ENCODE data around the gene SOCS3.
A peak's percentile ranks its signal among the peaks of the same experiment; 100 is the strongest.

Gene SOCS3, protein sequence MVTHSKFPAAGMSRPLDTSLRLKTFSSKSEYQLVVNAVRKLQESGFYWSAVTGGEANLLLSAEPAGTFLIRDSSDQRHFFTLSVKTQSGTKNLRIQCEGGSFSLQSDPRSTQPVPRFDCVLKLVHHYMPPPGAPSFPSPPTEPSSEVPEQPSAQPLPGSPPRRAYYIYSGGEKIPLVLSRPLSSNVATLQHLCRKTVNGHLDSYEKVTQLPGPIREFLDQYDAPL

DNA sequence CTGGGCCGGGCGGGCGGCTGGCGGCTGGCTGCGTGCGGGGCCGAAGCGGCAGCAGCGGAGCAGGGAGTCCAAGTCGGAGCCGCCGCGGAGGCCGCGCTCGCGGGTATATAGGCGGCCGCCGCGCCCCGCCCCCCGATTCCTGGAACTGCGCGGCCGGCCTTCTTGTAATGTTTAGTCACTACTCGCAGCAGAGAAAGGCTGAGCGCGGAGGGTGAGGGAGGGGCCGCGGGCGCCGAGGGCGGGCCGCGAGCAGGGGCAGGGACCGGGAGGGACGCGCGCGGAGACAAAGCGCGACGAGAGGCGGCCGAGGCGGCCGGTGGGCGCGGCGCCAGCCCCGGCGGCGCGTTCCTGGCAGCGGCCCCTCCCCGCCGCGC, at the start of gene SOCS3:
SOCS3 (minus strand) TSS at position 81 of the 374 bp plus-strand sequence. CDS start 982 bp downstream, outside the sequence.
- DNase-seq (ENCODE audit: low read depth in 2 of 2, low spot score in 1 of 2): peak; percentile 88 to 92

DNA sequence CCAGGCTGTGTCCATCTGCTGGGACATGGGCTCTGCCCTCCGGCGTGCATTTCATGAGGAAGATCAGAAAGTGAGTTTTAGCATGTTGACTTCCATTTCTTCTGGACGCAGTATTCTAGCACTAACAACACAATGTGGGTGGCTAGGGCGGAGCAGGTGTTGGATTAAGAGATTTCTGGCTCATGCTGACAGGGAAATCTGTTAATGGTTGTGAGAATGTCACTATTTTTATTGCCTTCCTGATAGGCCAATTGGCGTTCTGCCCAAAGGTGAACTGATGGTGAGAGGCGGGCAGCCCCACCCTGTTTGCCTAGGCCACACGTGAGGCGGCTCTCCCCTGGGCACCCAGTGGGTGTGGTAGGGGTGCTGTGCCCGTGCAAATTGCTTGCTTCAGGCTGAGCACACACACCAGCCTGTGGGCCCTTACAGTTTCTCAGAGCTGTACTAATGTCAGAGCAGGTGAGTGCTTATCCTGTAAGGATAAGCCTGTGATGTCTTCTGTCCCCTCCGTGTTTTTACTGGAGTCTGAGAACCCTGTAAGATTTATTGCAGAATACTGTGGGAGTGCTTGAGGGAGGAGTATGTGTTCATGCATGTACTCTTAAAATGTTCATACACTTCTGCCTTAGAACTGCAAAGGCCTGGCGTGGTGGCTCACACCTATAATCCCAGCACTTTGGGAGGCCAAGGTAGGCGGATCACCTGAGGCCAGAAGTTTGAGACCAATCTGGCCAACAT, 49.5 kb upstream of the SOCS3 start:
- DNase-seq (ENCODE audit: low read depth in 2 of 2, low spot score in 1 of 2): no peak

DNA sequence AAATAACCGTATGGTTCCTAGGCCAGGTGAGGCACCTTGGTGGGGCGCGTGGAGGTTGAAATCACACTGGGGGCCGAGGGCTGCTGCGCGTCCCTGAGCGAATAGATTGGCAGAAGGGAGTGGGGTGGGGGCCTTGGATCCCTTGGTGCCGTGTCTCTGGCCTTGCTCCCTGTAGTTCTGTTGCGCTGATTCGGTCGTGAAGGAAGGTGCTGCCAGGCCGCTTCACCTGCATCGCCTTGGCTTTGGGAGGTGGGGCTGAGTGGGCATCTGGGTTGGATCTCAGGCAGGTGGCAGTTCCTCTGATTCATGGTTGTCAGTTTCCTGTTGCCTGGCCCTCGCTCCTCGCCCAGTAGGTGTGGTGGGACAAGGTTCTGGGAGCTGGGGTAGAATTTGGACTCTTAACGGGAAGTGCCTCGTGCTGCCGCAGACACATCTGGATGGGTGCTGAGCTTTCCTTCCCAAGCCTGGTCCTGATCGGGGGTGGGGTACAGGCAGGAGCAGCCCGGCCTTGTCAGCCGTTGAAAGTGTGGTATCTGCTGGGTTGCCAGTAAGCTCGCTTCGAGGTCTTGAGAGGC, 48.7 kb upstream of the SOCS3 start:
- no peak for DNase-seq (ENCODE audit: low read depth in 2 of 2, low spot score in 1 of 2)

DNA sequence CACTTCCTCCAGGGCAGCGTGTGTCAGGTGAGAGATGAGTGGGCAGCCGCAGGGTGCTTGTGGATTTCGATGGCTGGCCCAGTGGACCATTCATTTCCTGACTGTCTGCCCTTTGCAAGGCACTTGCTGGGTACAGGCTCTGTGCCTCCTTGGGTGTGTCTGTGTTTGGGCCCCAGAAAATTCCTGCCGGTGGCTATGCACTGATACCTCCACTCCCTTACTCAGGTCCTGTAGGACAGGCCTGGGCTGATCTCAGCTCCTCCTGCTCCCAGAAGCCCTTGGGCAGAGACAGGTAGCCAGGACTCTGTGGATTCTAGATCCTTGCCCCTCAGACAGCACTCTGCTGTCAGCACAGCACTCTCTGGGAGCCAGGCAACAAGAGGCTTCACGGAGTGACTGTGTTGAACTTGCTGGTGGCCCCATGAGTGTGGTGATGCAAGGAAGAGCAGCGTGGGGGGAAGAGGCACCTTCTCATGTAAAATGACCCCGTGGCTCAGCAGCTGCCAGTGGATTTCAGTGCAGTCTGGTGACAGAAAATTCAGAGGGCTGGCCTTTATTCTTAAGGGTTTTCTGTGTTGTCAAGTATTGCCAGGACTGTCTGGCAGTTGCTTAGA, 47.6 kb upstream of the SOCS3 start:
- DNase-seq (ENCODE audit: low read depth in 2 of 2, low spot score in 1 of 2): no peak

DNA sequence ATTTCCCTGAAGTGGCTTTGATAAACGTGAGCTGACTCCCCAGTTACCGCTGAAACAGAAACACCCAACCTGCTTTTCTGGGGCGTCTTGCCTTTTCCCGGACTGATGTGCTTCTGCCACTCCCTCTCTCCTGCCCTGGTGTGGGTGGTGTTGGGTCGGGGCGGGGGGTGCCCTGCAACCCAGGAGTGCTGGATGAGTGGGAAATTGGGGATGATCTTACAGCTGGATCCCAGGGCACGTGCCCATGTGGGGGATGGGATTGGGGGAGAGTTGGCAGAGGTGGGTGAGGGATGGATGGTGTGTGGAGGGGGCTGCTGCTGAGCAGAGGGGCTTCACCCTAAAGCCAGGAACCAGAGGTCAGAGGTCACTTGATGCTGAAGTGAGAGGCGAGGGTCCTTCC, 47.0 kb upstream of the SOCS3 start:
- no peak for DNase-seq (ENCODE audit: low read depth in 2 of 2, low spot score in 1 of 2)

DNA sequence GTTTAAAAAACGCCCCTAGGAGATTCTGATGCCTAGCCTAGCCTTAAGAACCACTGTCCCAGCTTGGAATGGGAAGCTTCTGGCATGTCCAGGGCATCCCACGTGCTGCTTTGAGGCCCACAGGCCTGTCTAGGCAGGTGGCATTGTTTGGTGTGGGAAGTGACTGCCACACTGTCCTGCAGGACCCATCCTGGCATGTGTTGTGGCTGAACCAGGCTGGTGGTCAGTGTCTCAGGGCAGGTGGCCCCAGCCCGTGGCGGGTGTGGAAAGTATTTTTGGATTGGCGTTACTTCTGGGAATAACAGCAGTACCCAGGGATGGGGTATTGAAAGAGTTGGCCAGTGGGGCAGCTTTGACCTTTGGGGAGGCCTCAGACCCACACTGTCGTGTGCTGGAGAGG, 46.5 kb upstream of the SOCS3 start:
- DNase-seq (ENCODE audit: low read depth in 2 of 2, low spot score in 1 of 2): no peak

DNA sequence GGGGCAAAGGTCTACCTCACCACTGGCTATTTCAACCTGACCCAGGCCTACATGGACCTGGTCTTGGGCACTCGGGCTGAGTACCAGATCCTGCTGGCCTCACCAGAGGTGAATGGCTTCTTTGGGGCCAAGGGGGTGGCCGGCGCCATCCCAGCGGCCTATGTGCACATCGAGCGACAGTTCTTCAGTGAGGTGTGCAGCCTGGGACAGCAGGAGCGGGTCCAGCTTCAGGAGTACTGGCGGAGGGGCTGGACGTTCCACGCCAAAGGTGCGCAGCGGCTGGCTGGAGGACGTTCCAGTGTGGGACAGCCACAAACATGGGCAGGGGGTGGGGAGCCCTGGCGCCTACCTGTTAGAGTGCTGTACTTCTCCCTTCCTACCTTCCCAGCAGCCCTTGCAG, 43.9 kb upstream of the SOCS3 start:
- no peak for DNase-seq (ENCODE audit: low read depth in 2 of 2, low spot score in 1 of 2)

DNA sequence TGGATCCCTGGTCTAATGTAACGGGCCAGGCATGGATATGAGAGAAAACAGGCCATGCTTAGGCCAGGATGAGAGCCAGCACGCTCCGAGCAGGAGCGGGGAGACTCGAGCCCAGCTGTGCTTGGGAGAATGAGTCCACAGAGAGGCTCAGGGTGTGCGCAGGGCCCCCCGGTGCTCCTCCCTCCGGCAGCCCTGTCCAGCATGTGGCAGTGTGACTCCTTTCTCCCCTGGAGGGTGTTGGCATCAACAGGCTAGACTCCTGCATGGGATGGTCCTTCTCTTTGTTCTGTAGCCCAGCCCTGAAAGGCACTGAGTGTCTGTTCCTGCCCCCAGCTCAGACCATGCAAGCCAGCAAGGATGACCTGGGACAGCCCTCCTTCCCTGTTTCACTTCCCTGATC, 42.0 kb upstream of the SOCS3 start:
- no peak for DNase-seq (ENCODE audit: low read depth in 2 of 2, low spot score in 1 of 2)

DNA sequence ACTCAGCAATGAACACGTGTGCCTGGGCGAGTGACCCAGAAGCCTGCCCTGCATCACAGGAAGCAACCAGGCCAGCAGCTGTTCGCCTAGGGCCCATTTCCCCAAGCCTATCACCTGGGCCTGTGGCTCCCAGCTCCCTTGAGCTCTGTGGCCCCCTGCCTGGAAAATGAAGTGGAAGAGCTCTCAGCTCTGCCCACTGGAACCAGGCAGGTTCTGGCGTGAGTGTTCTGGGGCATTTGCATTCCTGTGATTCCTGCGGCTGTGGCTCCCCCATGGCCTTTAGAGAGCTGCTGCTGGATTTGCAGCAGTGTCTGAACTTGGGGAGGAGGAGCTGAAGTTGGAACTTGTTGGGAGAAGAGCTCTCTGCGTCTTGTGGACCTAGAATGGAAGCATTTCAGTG, 41.4 kb upstream of the SOCS3 start:
- no peak for DNase-seq (ENCODE audit: low read depth in 2 of 2, low spot score in 1 of 2)

DNA sequence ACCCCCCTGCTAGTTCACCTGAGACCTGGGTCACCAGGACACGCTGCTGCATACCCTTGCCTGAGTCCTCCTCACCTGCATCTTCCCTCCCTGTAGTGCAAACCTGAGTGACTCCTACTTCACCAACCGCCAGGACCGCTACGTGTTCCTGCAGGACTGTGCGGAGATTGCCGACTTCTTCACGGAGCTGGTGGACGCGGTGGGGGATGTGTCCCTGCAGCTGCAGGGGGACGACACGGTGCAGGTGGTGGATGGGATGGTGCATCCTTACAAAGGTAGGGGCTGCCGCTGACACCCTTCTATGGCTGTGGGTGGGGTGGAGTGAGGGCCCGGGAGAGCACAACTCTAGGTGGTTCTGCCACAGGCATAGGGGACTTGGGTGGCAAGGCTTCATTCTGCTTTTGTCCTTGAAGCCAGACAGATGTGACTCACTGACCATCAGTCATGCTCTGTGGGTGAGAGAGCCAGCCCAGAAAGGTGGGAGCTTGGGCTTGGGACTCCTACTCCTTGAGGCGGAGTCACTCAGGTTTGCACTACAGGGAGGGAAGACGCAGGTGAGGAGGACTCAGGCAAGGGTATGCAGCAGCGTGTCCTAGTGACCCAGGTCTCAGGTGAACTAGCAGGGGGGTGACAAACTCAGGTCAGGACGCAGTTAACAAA, 40.8 kb upstream of the SOCS3 start:
- DNase-seq (ENCODE audit: low read depth in 2 of 2, low spot score in 1 of 2): no peak

DNA sequence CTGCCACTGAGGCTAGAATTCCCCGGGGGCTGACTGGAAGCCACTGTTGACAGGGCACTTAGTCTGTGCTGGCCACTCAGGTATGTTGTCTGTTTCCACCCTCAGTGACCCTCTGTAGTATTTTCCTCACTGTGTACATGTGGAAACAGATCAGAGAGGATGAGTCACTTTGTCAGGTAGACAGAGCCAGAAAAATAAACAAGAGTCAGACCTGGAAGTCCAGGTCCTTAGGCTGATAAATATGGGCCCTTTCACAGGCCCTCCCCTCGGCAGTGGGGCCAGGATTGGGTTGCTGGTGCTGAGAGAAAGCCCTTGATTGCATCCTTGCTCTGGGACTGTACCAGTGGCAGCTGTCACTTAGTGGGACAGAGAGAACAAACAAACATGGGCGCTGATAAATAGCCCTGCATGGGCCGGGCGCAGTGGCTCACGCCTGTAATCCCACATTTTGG, 39.8 kb upstream of the SOCS3 start:
- no peak for DNase-seq (ENCODE audit: low read depth in 2 of 2, low spot score in 1 of 2)

DNA sequence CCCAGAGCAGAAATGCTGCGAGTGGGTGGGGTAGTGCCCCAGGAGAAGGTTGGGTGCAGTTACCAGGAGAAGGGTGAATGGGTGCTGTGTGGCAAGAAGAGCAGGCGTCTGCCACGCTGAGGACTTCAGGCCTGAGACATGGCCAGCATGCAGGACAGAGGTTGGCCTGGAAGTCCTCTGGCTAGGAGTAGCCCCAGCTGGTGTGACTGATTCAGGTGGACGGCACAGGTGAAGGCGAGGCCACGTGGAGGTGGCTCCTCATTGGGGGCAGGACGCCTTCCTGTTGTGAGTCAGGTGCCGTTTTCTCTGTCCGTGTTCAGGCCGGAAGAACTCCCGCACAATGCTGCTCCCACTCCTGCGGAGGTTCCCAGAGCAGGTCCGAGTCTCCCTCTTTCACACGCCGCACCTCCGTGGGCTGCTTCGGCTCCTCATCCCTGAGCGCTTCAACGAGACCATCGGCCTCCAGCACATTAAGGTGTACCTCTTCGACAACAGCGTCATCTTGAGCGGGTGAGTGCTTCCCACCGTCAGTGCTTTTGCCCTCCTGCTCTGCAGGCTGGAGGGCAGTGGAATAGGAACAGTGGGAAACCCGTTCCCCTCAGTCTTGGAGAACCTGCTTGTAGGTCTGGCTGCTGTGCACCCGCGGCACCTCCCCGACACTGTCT, 39.3 kb upstream of the SOCS3 start:
- no peak for DNase-seq (ENCODE audit: low read depth in 2 of 2, low spot score in 1 of 2)

DNA sequence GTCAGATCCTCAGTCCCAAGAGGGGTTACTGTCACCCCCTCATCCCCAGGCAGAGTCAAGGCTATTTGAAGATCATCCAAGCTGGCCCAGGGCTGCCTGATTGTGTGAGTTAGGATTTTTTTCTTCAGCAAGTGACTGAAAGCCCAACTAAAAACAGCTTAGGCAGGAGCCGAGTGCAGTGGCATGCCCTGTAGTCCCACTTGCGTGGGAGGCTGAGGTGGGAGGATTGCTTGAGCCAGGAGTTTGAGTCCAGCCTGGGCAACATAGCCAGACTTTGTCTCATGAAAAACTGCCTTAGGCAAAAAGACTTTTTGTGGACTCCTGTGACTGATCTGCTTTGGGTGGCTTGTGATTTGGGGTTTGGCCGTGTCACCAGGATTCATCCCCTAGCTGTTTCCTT, 38.5 kb upstream of the SOCS3 start:
- DNase-seq (ENCODE audit: low read depth in 2 of 2, low spot score in 1 of 2): no peak

DNA sequence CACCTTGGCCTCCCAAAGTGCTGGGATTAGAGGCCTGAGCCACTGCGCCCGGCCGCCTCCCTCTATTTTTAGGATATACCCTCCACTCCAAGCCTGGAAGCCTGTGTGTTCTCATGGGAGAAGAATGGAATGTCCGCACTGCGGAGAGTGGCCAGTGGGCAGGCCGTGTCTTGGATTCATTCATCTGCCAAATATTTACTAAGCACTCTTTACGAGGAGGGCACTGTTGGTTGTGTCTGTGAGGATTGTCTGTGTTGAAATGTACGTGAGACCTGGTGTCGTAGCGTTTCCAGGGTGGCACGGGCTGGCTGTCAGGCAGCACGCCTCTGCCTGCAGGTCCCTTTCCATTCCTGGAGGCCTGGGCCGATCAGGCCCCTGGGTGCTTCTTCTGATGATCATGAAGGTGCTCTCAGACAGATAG, 37.8 kb upstream of the SOCS3 start:
- no peak for DNase-seq (ENCODE audit: low read depth in 2 of 2, low spot score in 1 of 2)

DNA sequence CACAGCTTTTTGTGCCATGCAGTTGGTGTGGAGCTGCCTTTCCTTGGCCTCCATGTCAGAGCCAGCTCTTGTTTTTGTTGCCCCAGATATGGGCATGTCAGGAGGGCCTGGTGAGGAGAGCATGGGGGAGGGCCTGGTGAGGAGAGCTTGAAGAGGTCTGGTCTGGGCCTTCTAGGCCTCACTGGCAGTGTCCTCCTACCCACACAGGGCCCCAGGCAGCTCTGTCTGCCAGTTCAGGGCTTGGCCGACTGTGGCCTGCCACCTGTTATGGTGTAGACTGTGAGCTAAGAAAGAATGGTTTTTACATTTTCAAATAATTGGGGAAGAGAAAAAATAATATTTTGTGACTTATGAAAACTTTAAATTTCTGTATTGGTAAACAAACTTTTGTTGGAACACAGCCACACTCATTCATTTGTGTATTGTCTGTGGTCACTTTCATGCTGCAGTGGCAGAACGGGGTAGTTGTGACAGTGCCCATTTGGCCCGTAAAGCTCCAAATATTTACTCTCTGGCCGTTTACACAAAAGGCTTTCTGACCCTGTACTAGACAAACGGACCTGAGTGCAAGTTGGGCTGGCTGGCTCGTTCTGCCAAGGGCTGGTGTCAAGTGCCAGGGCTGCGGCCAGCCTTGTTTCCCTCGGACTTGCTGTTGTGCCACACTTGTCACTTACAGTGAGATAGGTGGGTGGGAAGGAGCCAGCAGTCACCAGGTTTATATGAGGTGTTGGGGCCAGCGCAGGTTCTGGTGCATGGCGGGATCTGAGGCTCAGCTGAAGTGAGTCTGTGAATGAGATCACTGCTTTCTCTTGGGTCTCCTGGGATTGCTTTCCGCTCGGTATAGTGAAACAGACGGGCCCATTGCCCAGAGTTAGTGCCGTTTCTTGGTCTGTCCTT, 36.8 kb upstream of the SOCS3 start:
- no peak for DNase-seq (ENCODE audit: low read depth in 2 of 2, low spot score in 1 of 2)

DNA sequence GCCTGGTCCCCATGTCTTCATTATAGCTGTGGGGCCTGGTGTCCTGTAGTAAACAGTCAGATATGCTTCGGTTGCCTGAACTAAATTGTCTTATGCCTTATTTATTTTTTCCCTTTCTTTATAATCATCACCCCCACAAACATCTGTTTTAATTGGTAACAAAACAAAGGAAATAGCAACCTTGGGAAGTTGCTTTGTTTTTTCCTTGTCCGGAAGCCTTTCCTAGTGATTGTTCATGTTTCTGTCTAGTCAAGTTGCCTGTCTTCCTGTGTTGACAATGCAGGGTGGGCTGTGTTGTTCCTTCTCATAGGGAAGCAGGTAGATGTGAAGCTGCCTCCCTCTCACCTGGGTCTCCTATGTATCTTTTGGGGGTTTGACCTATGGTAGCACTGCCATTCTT, 35.3 kb upstream of the SOCS3 start:
- DNase-seq (ENCODE audit: low read depth in 2 of 2, low spot score in 1 of 2): no peak

DNA sequence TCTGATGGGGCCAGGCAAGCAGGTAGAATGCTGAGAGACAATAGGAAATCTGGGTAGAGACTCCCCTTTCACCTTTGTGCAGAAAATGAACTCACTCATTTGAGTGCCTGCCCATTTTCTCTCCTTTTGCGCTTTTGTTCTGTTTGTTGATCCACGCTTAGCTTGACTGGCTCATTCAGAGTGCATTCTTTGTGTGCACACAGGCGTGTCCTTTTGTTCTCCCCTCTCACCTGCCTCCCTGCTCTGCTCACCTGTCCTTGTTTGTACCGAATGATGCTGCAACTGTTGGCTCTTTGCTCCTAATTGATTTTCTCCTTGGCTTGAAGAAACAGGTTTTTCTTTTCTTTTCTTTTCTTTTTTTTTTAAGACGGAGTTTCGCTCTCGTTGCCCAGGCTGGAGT, 34.3 kb upstream of the SOCS3 start:
- no peak for DNase-seq (ENCODE audit: low read depth in 2 of 2, low spot score in 1 of 2)

DNA sequence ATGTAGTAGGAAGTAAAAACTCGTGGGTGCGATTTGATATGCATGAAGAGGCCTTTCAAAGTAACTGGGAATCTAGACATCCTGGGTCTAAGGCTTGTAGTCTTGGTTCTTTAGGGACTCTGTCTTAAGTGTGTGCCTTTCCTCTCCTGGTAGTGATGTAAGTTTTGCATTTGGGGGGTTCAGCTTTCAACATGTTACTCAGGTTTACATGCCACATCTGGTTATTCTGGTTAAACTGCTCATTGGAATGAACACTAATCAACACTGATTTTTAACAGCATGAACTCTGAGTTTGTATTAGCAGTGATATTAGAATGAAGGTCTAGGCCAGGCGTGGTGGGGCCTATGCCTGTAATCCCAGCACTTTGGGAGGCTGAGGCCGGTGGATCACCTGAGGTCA, 33.7 kb upstream of the SOCS3 start:
- no peak for DNase-seq (ENCODE audit: low read depth in 2 of 2, low spot score in 1 of 2)

DNA sequence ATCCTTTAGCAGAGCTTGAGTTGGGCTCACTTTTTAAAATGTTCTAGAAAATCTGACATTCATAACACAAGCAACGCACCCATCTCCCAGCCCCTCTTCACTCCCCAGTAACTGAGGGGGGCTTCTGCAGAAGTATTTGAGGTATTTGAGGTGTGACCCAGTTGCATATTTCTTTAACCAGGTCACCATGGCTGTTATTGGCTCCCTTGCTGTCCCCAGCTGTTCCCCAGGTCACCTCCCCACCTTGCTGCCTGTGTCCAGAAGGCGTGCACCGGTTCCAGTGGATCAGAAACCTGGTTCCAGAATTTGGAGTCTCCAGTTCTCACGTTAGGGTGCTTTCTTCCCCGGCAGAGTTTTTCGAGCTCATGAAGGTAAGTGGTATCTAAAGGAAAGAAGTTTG, 32.4 kb upstream of the SOCS3 start:
- DNase-seq (ENCODE audit: low read depth in 2 of 2, low spot score in 1 of 2): no peak

DNA sequence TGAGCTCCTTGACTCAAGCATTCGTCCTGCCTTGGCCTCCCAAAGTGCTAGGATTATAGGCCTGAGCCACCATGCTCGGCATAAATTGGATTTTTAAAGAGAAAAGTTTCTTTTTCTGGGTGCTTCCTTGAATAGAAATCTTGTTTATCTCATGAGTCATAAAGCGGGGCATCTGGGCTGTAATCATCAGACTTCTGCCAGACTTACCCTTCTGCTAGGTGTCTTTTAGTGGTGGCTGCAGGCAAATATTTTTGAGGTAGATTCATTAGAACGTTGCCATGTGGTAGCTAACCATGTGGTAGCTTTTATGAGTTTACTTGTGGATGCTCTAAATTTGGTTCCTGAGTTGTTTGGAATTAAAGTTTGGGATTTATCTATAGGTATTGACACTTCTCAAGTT, 32.0 kb upstream of the SOCS3 start:
- DNase-seq (ENCODE audit: low read depth in 2 of 2, low spot score in 1 of 2): no peak

All from stimulated activated CD8-positive, alpha-beta memory T cell treated with anti-CD3 and anti-CD28 coated beads, Interleukin-4, amount 100 ng/mL, for 1 hour (primary cell).